ENCODE measurements around the gene IFRD2. TPM values are rescaled to one million over a fixed set of nuclear protein-coding genes. Genes with fewer than 3 reads are reported as not detected.

The IFRD2 gene
- total and polyA plus RNA-seq, 9 of the 15 experiments (the other 6 are each of a cell fraction or from before 2014, with no cell fraction given): 30.5 to 115 (median 52.8) TPM

- TF ChIP-seq TAF15 (IDR thresholded peaks at IDR 0.05; ENCODE audit: low read depth, low read length) (no peak), MYNN (IDR thresholded peaks at IDR 0.05) (0 out of 2 replicates have a peak, but pooled peaks have one; percentile 22), MYNN (CRISPR knock-in tag; IDR thresholded peaks at IDR 0.05) (no peak), GTF2F1 (IDR thresholded peaks at IDR 0.05; ENCODE audit: low read depth, low read length) (peak; percentile 63; the same call in 1 of the 2 replicates), RAD21 (CRISPR knock-in tag; conservative IDR thresholded peaks at IDR 0.05 in 1 of 2, IDR thresholded peaks at IDR 0.05 in 1 of 2) (peak in 1 of 2 experiments; percentile 28; a peak in 1 of 4 replicates), OTX1 (CRISPR knock-in tag; IDR thresholded peaks at IDR 0.05) (no peak), PHF21A (IDR thresholded peaks at IDR 0.05; ENCODE audit: borderline replicate concordance, low read depth) (peak; percentile 45; the same call in 1 of the 2 replicates), SUPT5H (IDR thresholded peaks at IDR 0.05) (peak; percentile 84), SFPQ (IDR thresholded peaks at IDR 0.05; ENCODE audit: low read depth, low read length) (no peak), PKNOX1 (IDR thresholded peaks at IDR 0.05) (peak; percentile 21; the same call in 1 of the 2 replicates), TBP (optimal IDR thresholded peaks at IDR 0.05; ENCODE audit: low read depth, low read length) (peak; percentile 85), U2AF2 (optimal IDR thresholded peaks at IDR 0.05; ENCODE audit: low read depth, low read length) (no peak), NFIC (IDR thresholded peaks at IDR 0.05) (0 out of 2 replicates have a peak, but pooled peaks have one; percentile 7), BACH1 (tag; IDR thresholded peaks at IDR 0.05) (no peak), POLR2AphosphoS5 (IDR thresholded peaks at IDR 0.05; ENCODE audit: control insufficient read depth, insufficient read depth, low read depth, low read length) (no peak), ZNF23 (CRISPR knock-in tag; IDR thresholded peaks at IDR 0.05) (no peak), ZMIZ1 (IDR thresholded peaks at IDR 0.05; ENCODE audit: low read depth in 2 of 2, low read length in 2 of 2) (no peak)
These were observed 11.0 kb upstream of the IFRD2 start, which contains the start of gene HYAL1 (continued) for GRCh38 chr3:50303013-50303815.
